Heart right ventricle (tissue), 16 donors: ENCODE results near the gene LRRC10. TPM values are rescaled to one million over a fixed set of nuclear protein-coding genes. Genes with fewer than 3 reads are reported as not detected.
A peak's percentile ranks its signal among the peaks of the same experiment; 100 is the strongest.

Experiments used
- ATAC-seq, 8 donors: fragments of 200-7000 bp; cut with Tn5 transposase; one replicate each; pipeline ENCODE4 v1.9.1; 2020; ENCODE audit warnings: mild to moderate bottlenecking in 8 of 8, moderate library complexity in 8 of 8, moderate number of reproducible peaks in 1 of 8
- DNase-seq, 2 donors: peaks; one replicate each; pipeline ENCODE4 v3.0.0-alpha.2; 2020
- H3K27ac ChIP-seq, 10 donors: fragments of 200-600 bp; sonication (generic) in 2 of 10; one replicate each; pipeline versions ENCODE4 v1.5.0 to v1.8.0; 2020 to 2022; ENCODE audit warnings: mild to moderate bottlenecking in 3 of 10
- H3K27me3 ChIP-seq, 7 donors: fragments of 200-600 bp; one replicate each; pipeline ENCODE4 v1.8.0; 2021 to 2022; ENCODE audit warnings: mild to moderate bottlenecking in 2 of 7
- H3K36me3 ChIP-seq, 9 donors: fragments of 200-600 bp; sonication (generic) in 1 of 9; one replicate each; pipeline versions ENCODE4 v1.5.0 to v1.8.0; 2020 to 2022; ENCODE audit warnings: mild to moderate bottlenecking in 2 of 9
- H3K4me1 ChIP-seq, 9 donors: fragments of 200-600 bp; sonication (generic) in 1 of 9; one replicate each; pipeline versions ENCODE4 v1.5.0 to v1.8.0; 2020 to 2022; ENCODE audit warnings: mild to moderate bottlenecking in 4 of 9
- H3K4me3 ChIP-seq, 10 donors: fragments of 200-600 bp; sonication (generic) in 2 of 10; one replicate each; pipeline versions ENCODE4 v1.5.0 to v1.8.0; 2020 to 2022; ENCODE audit warnings: mild to moderate bottlenecking in 7 of 10, moderate library complexity in 2 of 10
- H3K9me3 ChIP-seq, 11 donors: fragments of 200-600 bp in 10 of 11; sonication (generic) in 2 of 11; one replicate each; pipeline versions ENCODE4 v1.5.0 to v1.8.0; 2013 to 2022; ENCODE audit warnings: mild to moderate bottlenecking in 2 of 11, control low read depth in 1 of 11, moderate library complexity in 1 of 11
- CTCF ChIP-seq, 9 donors: fragments of 200-600 bp; sonication (generic) in 2 of 9; IDR thresholded peaks; one replicate each; pipeline versions ENCODE4 v1.5.0 to v1.8.0; 2021 to 2022; ENCODE audit warnings: antibody characterized with exemption in 9 of 9, mild to moderate bottlenecking in 5 of 9, moderate library complexity in 1 of 9
- WGBS, 2 donors: extraction: QIAGEN DNeasy Blood & Tissue Kit; methylation state at CpG; one replicate each; pipeline ENCODE4 v1.1.7; 2013; ENCODE audit warnings: inconsistent platforms in 1 of 2; 5-methylcytosine and 5-hydroxymethylcytosine counted together
- intact Hi-C, 10 donors: fragments of 100-400 bp; cut with DNase I; formaldehyde crosslinking; loops; one replicate each; pipeline versions ENCODE4 v1.11.1 to v1.14.2; 2022
- polyA plus RNA-seq, 2 donors: library from polyadenylated mRNA; stranded (reverse); fragments of 200-250 nt; gene quantifications; one replicate each; pipeline ENCODE4 v1.2.3, GENCODE V29; 2013
- total RNA-seq, 10 donors: library from RNA; stranded (reverse); fragmentation: NEBNext Ultra II Directional in 3 of 10; extraction: Animal tissue kit (Norgen Biotek cat#: 25700) in 3 of 10; gene quantifications; one replicate each; pipeline versions ENCODE4 v1.2.1 to v1.2.4, GENCODE V29; 2021 to 2023
- donor health status: Arrhythmogenic right ventricular cardiomyopathy.
- donor health status: ischemic (EF 13 %, LVEDD 7.1; RV severe dilation, severe dysfunction).
- donor health status: healthy with polysubstance abuse.
- donor health status: DM: no; HTN: yes; CAD: no.
- donor health status: DM: no; HTN: no; CAD: no.
- donor health status: ischemic (EF 25% LVEDD 6.9; RV normal size, moderate dysfunction).
- donor health status: ischemic (EF 25% LVEDD 5.7; RV mildly dilated, moderate dysfunction).
- donor health status: healthy.
- donor health status: DM: yes; HTN: yes; CAD: no.
- donor health status: Ischemic cardiomyopathy.
- donor health status: ischemic (EF 35%, LVEDD 5.7; RV mildly dilated, moderate dysfunction).
- donor health status: nonischemic (EF 11% LVEDD 7.7; RV severe dilation, severe dysfunction).
- donor health status: DM: yes; HTN: yes; CAD: no.
- donor health status: PGD.
- donor health status: ischemic (EF 29% LVEDD 5.4; RV normal size, mild dysfunction).
- donor health status: nonischemic (EF 23%, LVEDD 6.1; RV moderate dilation, normal function).

Gene LRRC10
- total and polyA plus RNA-seq, 12 donors = 3.4 to 75.7 (median 39.2) TPM

- 98% methylated on average over 2 of the region's 2 CpGs for WGBS, 2 donors
- ATAC-seq (peak in 3 of 8 donors; percentile 48 to 58 (median 48)), DNase-seq (no peak)
- Histone ChIP-seq H3K4me1 (peaks cover 0 to 12% (median 0%) of the 10 kb centered on the region in 9 donors), H3K27me3 (no peaks in the 10 kb centered on the region), H3K4me3 (no peak overlapping the region), H3K27ac (no peak overlapping the region), H3K36me3 (peaks cover 0 to 100% (median 64%) of the 10 kb centered on the region in 9 donors), H3K9me3 (no peaks in the 10 kb centered on the region)
- intact Hi-C loops = loop anchor here in 1 of 10 donors (5.0 kb wide), 1 partner anchor 42 kb away; no protein-coding TSS in a partner anchor
- TF ChIP-seq CTCF (IDR thresholded peaks at IDR 0.05) = peak in 2 of 9 donors; percentile 10 to 14
Observed at GRCh38 chr12:69595689-69596088, 15.0 kb downstream of the LRRC10 start.

- Histone ChIP-seq H3K9me3 (no peaks in the 10 kb centered on the region), H3K27me3 (no peaks in the 10 kb centered on the region), H3K36me3 (peaks cover 0 to 80% (median 58%) of the 10 kb centered on the region in 9 donors), H3K4me3 (no peak overlapping the region), H3K4me1 (peaks cover 0 to 23% (median 15%) of the 10 kb centered on the region in 9 donors), H3K27ac (no peak overlapping the region)
- no peak for TF ChIP-seq CTCF (IDR thresholded peaks at IDR 0.05)
- DNase-seq (no peak), ATAC-seq (no peak)
- 92 to 93% methylated on average over 2 of the region's 2 CpGs for WGBS, 2 donors
- intact Hi-C loops = loop anchor here in 1 of 10 donors (5.0 kb wide), 1 partner anchor 117 kb away; the partner anchor contains the start of gene FRS2
Observed at GRCh38 chr12:69589082-69589481, 21.6 kb downstream of the LRRC10 start.

GRCh38 chr12:69588527-69588926 lies 22.2 kb downstream of the LRRC10 start:
- intact Hi-C loops = loop anchor here in 1 of 10 donors (5.0 kb wide), 1 partner anchor 116 kb away; the partner anchor contains the start of gene FRS2

More at GRCh38 chr12:69588527-69588926, 22.2 kb downstream of the LRRC10 start:
- 88 to 89% methylated on average over 4 of the region's 4 CpGs for WGBS, 2 donors
- DNase-seq = no peak
- Histone ChIP-seq H3K4me1 (peaks cover 0 to 23% (median 15%) of the 10 kb centered on the region in 9 donors), H3K27me3 (no peaks in the 10 kb centered on the region), H3K4me3 (no peak overlapping the region), H3K27ac (no peak overlapping the region), H3K9me3 (no peaks in the 10 kb centered on the region), H3K36me3 (peaks cover 0 to 75% (median 53%) of the 10 kb centered on the region in 9 donors)
- no peak for TF ChIP-seq CTCF (IDR thresholded peaks at IDR 0.05)
- ATAC-seq = no peak
